Right atrium auricular region (tissue), 2 donors: ENCODE results near the gene DLGAP1. TPM values are rescaled to one million over a fixed set of nuclear protein-coding genes. Genes with fewer than 3 reads are reported as not detected.

Experiments used
- DNase-seq: peaks from one replicate; pipeline ENCODE4 v3.0.0-alpha.2; 2019; ENCODE audit warnings: low spot score
- H3K27ac ChIP-seq, 2 donors: fragments of 200-600 bp; sonication (generic); 1 replicate in 1 of 2; 2 replicates in 1 of 2; pipeline ENCODE4 v1.5.1; 2016 to 2019
- H3K27me3 ChIP-seq, 2 donors: fragments of 200-600 bp; sonication (generic); one replicate each; pipeline versions ENCODE4 v1.5.1 to v1.6.0; 2017 to 2019
- H3K36me3 ChIP-seq: fragments of 200-600 bp; sonication (generic); one replicate; pipeline ENCODE4 v1.5.1; 2016
- H3K4me1 ChIP-seq, 2 donors: fragments of 200-600 bp; sonication (generic); one replicate each; pipeline versions ENCODE4 v1.5.1 to v1.6.0; 2017 to 2019
- H3K4me3 ChIP-seq, 2 donors: fragments of 200-600 bp; sonication (generic); 1 replicate in 1 of 2; 2 replicates in 1 of 2; pipeline ENCODE4 v1.5.1; 2017 to 2019; ENCODE audit warnings: mild to moderate bottlenecking in 1 of 2, moderate library complexity in 1 of 2
- H3K9me3 ChIP-seq, 2 donors: fragments of 200-600 bp; sonication (generic); one replicate each; pipeline ENCODE4 v1.5.1; 2019
- CTCF ChIP-seq, 2 donors: fragments of 200-600 bp; sonication (generic); IDR thresholded peaks; one replicate each; pipeline ENCODE4 v1.5.1; 2019; ENCODE audit warnings: antibody characterized with exemption in 2 of 2
- total RNA-seq, 2 donors: library from RNA; depleted of rRNA; stranded (reverse); fragments of >200 nt; gene quantifications; one replicate each; pipeline ENCODE4 v1.1.0, GENCODE V29; 2016

The DLGAP1 gene
- total RNA-seq, 2 donors from 2014 or later, result 0.56 to 1.1 TPM

GRCh38 chr18:4356929-4357328 is 98.2 kb downstream of the DLGAP1 start:
- Histone ChIP-seq H3K27ac (no peak overlapping the region), H3K4me1 (no peaks in the 10 kb centered on the region), H3K9me3 (no peaks in the 10 kb centered on the region), H3K27me3 (no peaks in the 10 kb centered on the region), H3K4me3 (no peak overlapping the region), H3K36me3 (no peaks in the 10 kb centered on the region)
- TF ChIP-seq CTCF (IDR thresholded peaks at IDR 0.05), result no peak
- no peak for DNase-seq

GRCh38 chr18:4353853-4354418 is 101.2 kb downstream of the DLGAP1 start:
- Histone ChIP-seq H3K27me3 (no peaks in the 10 kb centered on the region), H3K9me3 (no peaks in the 10 kb centered on the region), H3K27ac (no peak overlapping the region), H3K4me1 (no peaks in the 10 kb centered on the region), H3K4me3 (no peak overlapping the region), H3K36me3 (no peaks in the 10 kb centered on the region)
- no peak for TF ChIP-seq CTCF (IDR thresholded peaks at IDR 0.05)
- DNase-seq, result no peak

- no peak for DNase-seq
- no peaks in the 10 kb centered on the region for H3K4me1 ChIP-seq
- no peak overlapping the region for H3K27ac ChIP-seq
- H3K27me3 ChIP-seq, result no peaks in the 10 kb centered on the region
- H3K4me3 ChIP-seq, result no peak overlapping the region
- no peaks in the 10 kb centered on the region for H3K36me3 ChIP-seq
- TF ChIP-seq CTCF (IDR thresholded peaks at IDR 0.05), result no peak
- no peaks in the 10 kb centered on the region for H3K9me3 ChIP-seq
These were observed 102.2 kb downstream of the DLGAP1 start for GRCh38 chr18:4352746-4353551.

GRCh38 chr18:4351005-4351404 is 104.1 kb downstream of the DLGAP1 start:
- TF ChIP-seq CTCF (IDR thresholded peaks at IDR 0.05), result no peak
- H3K27me3 ChIP-seq, result no peaks in the 10 kb centered on the region
- H3K27ac ChIP-seq, result no peak overlapping the region

GRCh38 chr18:4335386-4335785 is 119.7 kb downstream of the DLGAP1 start:
- no peak for TF ChIP-seq CTCF (IDR thresholded peaks at IDR 0.05)
- H3K27me3 ChIP-seq, result no peaks in the 10 kb centered on the region

More at GRCh38 chr18:4351005-4351404, 104.1 kb downstream of the DLGAP1 start:
- no peaks in the 10 kb centered on the region for H3K9me3 ChIP-seq
- H3K4me1 ChIP-seq, result no peaks in the 10 kb centered on the region
- DNase-seq, result no peak
- H3K4me3 ChIP-seq, result no peak overlapping the region
- H3K36me3 ChIP-seq, result no peaks in the 10 kb centered on the region

More at GRCh38 chr18:4335386-4335785, 119.7 kb downstream of the DLGAP1 start:
- no peaks in the 10 kb centered on the region for H3K4me1 ChIP-seq
- H3K27ac ChIP-seq, result no peak overlapping the region
- no peak overlapping the region for H3K4me3 ChIP-seq
- no peaks in the 10 kb centered on the region for H3K9me3 ChIP-seq
- no peaks in the 10 kb centered on the region for H3K36me3 ChIP-seq
- DNase-seq, result no peak
